Transverse colon (tissue), 4 donors: ENCODE measurements around the gene KLHDC2. TPM values are rescaled to one million over a fixed set of nuclear protein-coding genes. Genes with fewer than 3 reads are reported as not detected.
"Not testable (repeated sequence)": the region's sequence is repeated elsewhere in the genome, so short reads cannot be mapped to it uniquely, and the experiment has no call there.

ENCODE experiments used
- DNase-seq: peaks from one replicate; pipeline ENCODE4 v3.0.0-alpha.2; 2019
- H3K27ac ChIP-seq, 4 donors: fragments of 200-600 bp; sonication (generic); 2 replicates each; pipeline ENCODE4 v1.5.1; 2016 to 2018; ENCODE audit warnings: inconsistent platforms in 4 of 4
- H3K27me3 ChIP-seq: fragments of 200-600 bp; sonication (generic); 2 replicates; pipeline ENCODE4 v1.5.1; 2017; ENCODE audit warnings: inconsistent platforms
- H3K36me3 ChIP-seq, 4 donors: fragments of 200-600 bp; sonication (generic); 2 replicates each; pipeline ENCODE4 v1.5.1; 2017 to 2019; ENCODE audit warnings: inconsistent platforms in 4 of 4
- H3K4me1 ChIP-seq, 4 donors: fragments of 200-600 bp; sonication (generic); 2 replicates each; pipeline ENCODE4 v1.5.1; 2017 to 2020; ENCODE audit warnings: inconsistent platforms in 4 of 4
- H3K4me3 ChIP-seq, 4 donors: fragments of 200-600 bp; sonication (generic); 1 replicate in 1 of 4; 2 replicates in 3 of 4; pipeline versions ENCODE4 v1.5.1 to v1.6.1; 2017 to 2019; ENCODE audit warnings: inconsistent platforms in 4 of 4
- H3K9me3 ChIP-seq, 2 donors: fragments of 200-600 bp; sonication (generic); 2 replicates each; pipeline ENCODE4 v1.5.1; 2017 to 2019; ENCODE audit warnings: inconsistent platforms in 2 of 2
- EP300 ChIP-seq: sonication (generic); formaldehyde crosslinking; IDR thresholded peaks from one replicate; pipeline ENCODE4 v1.6.1; 2017; ENCODE audit warnings: antibody characterized with exemption, low read depth
- POLR2A ChIP-seq: fragments of 450-650 bp; IDR thresholded peaks from one replicate; pipeline ENCODE4 v1.6.1; 2016; ENCODE audit warnings: antibody characterized with exemption, mild to moderate bottlenecking, moderate library complexity
- POLR2AphosphoS5 ChIP-seq, 3 donors: sonication (generic); formaldehyde crosslinking; IDR thresholded peaks; one replicate each; pipeline ENCODE4 v1.6.1; 2016; ENCODE audit warnings: antibody characterized with exemption in 3 of 3
- WGBS, 2 donors: methylation state at CpG; one replicate each; pipeline ENCODE4 v1.1.5; 2018; ENCODE audit warnings: low coverage in 1 of 2; 5-methylcytosine and 5-hydroxymethylcytosine counted together
- in situ Hi-C, 4 donors: fragments of 200-750 bp; cut with MboI; loops; one replicate each; pipeline versions ENCODE4 v1.15.0 to v1.15.1; 2017; ENCODE audit warnings: low sequenced_read_pairs in 3 of 4, low pct_ligation_motif_present in 1 of 4, low pct_unique_long_range_greater_than_20kb in 1 of 4
- intact Hi-C: fragments of 100-400 bp; cut with DNase I; formaldehyde crosslinking; loops from one replicate; pipeline ENCODE4 v1.15.1; 2023; ENCODE audit warnings: low total_unique reads
- total RNA-seq, 4 donors: library from RNA; depleted of rRNA; stranded (reverse); fragments of >200 nt; gene quantifications; one replicate each; pipeline ENCODE4 v1.1.0, GENCODE V29; 2016
- TF ChIP-seq, protein P1 (sequence below), 5 experiments: fragments of 200-600 bp in 3 of 5; fragments of 450-650 bp in 2 of 5; sonication (generic) in 3 of 5; IDR thresholded peaks; 1 replicate in 2 of 5; 2 replicates in 3 of 5; pipeline ENCODE4 v1.5.1; 2016 to 2017; ENCODE audit warnings: antibody characterized with exemption in 5 of 5, inconsistent platforms in 3 of 5, mild to moderate bottlenecking in 2 of 5, moderate library complexity in 1 of 5

KLHDC2 gene
- total RNA-seq, 4 donors from 2014 or later, result 88.6 to 113 (median 109) TPM

DNA sequence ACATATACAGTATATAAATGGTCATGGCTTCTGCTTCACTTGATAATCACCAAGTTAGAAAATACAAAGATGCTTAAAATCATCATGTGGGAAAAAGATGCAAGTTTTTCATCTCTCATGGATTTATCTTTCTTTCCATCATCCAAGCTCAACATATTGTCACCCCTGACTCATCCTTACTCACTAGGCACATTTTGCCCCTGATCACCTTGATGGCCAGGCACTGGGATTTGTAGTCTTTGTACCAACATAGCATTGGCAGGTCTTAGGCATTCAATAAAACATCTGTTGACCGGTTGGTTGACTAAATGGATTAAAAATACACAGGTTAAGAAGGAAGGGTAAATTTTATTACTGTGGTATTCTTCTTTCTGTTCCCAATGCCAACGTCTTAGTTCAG is 28.1 kb downstream of the KLHDC2 start:
- H3K27me3 ChIP-seq, result no peaks in the 10 kb centered on the region
- intact Hi-C loops, result no loop called here
- TF ChIP-seq POLR2A (no peak), EP300 (no peak), POLR2AphosphoS5 (IDR thresholded peaks at IDR 0.05) (no peak)
- TF ChIP-seq, protein P1, sequence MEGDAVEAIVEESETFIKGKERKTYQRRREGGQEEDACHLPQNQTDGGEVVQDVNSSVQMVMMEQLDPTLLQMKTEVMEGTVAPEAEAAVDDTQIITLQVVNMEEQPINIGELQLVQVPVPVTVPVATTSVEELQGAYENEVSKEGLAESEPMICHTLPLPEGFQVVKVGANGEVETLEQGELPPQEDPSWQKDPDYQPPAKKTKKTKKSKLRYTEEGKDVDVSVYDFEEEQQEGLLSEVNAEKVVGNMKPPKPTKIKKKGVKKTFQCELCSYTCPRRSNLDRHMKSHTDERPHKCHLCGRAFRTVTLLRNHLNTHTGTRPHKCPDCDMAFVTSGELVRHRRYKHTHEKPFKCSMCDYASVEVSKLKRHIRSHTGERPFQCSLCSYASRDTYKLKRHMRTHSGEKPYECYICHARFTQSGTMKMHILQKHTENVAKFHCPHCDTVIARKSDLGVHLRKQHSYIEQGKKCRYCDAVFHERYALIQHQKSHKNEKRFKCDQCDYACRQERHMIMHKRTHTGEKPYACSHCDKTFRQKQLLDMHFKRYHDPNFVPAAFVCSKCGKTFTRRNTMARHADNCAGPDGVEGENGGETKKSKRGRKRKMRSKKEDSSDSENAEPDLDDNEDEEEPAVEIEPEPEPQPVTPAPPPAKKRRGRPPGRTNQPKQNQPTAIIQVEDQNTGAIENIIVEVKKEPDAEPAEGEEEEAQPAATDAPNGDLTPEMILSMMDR (IDR thresholded peaks at IDR 0.05), result no peak

DNA sequence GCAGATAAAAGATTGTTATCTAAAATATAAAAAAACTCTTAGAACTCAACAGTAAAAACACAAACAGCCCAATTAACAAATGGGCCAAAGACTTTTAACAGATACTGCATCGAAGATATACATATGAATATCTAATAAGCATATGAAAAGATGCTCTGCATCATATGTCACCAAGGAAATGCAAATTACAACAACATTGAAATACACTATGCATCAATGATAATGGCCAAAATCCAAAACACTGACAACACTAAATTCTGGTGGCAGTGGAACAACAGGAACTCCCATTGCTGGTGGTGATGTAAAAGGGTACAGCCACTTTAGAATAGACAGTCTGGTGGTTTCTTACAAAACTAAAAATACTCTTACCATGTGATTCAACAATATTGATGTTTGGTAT is 40.8 kb downstream of the KLHDC2 start:
- Histone ChIP-seq H3K9me3 (no peaks in the 10 kb centered on the region), H3K36me3 (peaks cover 0 to 87% (median 32%) of the 10 kb centered on the region in 4 donors), H3K4me1 (no peaks in the 10 kb centered on the region), H3K27ac (no peak overlapping the region), H3K4me3 (no peak overlapping the region), H3K27me3 (no peaks in the 10 kb centered on the region)
- no peak for TF ChIP-seq EP300
- TF ChIP-seq POLR2A, result no peak
- DNase-seq, result no peak
- 0% methylated on average over 1 of the region's 1 CpG for WGBS, 2 donors
- intact Hi-C loops (no loop called here), in situ Hi-C loops (no loop called here)

More for the DNA sequence above, 28.1 kb downstream of the KLHDC2 start:
- WGBS, 2 donors, result 92 to 100% methylated on average over 2 of the region's 2 CpGs
- DNase-seq, result no peak
- Histone ChIP-seq H3K36me3 (peaks cover 0 to 76% (median 32%) of the 10 kb centered on the region in 4 donors), H3K27ac (no peak overlapping the region), H3K4me1 (no peaks in the 10 kb centered on the region), H3K4me3 (no peak overlapping the region), H3K9me3 (no peaks in the 10 kb centered on the region)
- in situ Hi-C loops, result no loop called here

DNA sequence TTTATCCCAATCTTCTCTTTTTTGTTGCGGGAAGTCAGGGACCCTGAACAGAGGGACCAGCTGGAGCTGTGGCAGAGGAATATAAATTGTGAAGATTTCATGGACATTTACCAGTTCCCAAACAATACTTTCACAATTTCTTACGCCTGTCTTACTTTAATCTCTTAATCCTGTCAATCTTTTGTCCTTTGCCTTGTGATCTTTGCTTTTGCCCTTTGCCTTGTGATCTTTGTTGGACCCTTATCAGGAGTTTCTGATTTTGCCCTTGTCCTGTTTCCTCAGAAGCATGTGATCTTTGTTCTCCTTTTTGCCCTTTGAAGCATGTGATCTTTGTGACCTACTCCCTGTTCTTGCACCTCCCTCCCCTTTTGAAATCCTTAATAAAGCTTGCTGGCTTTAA is 48.2 kb downstream of the KLHDC2 start:
- H3K4me1 ChIP-seq, H3K4me3 ChIP-seq, H3K27ac ChIP-seq, in situ Hi-C loops, H3K9me3 ChIP-seq, H3K27me3 ChIP-seq, DNase-seq, intact Hi-C loops: not testable (repeated sequence)
- peaks cover 0 to 85% (median 37%) of the 10 kb centered on the region in 4 donors for H3K36me3 ChIP-seq
- 97 to 100% methylated on average over 2 of the region's 2 CpGs for WGBS, 2 donors

DNA sequence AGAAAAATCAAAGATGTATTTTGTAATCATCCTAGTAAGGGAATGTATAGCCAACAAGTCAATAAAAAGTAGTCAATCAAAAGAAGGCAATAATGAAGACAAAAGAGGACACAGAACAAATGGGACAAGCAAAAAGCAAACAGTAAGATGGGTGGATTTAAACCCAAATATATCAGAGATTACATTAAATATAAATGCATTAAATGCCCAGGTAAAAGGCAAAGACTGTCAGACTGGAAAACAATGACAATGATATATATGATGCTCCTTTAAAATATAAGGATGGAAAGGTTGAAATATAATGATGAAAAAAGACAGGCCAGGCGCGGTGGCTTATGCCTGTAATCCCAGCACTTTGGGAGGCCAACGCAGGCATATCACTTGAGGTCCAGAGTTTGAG is 48.9 kb downstream of the KLHDC2 start:
- Histone ChIP-seq H3K4me3 (no peak overlapping the region), H3K36me3 (peaks cover 0 to 77% (median 35%) of the 10 kb centered on the region in 4 donors), H3K4me1 (no peaks in the 10 kb centered on the region), H3K9me3 (peaks cover 0 to 6% of the 10 kb centered on the region in 2 donors), H3K27ac (no peak overlapping the region), H3K27me3 (no peaks in the 10 kb centered on the region)
- no peak for DNase-seq
- intact Hi-C loops, result no loop called here
- in situ Hi-C loops, result no loop called here
- TF ChIP-seq POLR2A, result no peak
- WGBS, 2 donors, result 95 to 97% methylated on average over 3 of the region's 3 CpGs

DNA sequence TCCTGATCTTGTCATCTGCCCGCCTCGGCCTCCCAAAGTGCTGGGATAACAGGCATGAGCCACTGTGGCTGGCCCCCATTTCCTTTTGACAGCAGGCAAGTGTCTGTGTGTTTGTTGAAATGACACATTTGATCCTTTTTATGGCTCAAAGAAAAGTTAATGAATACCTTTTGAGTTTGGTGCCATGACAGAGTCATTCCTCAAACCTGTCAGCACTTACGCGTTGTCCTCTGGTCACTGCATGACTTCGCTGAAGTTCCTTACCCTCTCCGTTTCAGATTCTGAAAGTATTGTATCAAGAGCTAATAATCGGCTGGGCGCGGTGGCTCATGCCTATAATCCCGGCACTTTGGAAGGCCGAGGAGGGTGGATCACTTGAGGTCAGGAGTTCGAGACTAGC is 52.2 kb downstream of the KLHDC2 start:
- TF ChIP-seq, protein P1 (IDR thresholded peaks at IDR 0.05), result no peak
- no peak for TF ChIP-seq EP300
- no peak for TF ChIP-seq POLR2AphosphoS5 (IDR thresholded peaks at IDR 0.05)
- no peak for TF ChIP-seq POLR2A
- H3K27ac ChIP-seq, result no peak overlapping the region
- no peaks in the 10 kb centered on the region for H3K4me1 ChIP-seq
- WGBS, 2 donors, result 91 to 97% methylated on average over 10 to 12 of the region's 12 CpGs
- peaks cover 0 to 73% (median 33%) of the 10 kb centered on the region in 4 donors for H3K36me3 ChIP-seq
- DNase-seq, result no peak
- in situ Hi-C loops, result no loop called here
- H3K9me3 ChIP-seq, result peaks cover 0 to 6% of the 10 kb centered on the region in 2 donors
- H3K4me3 ChIP-seq, result no peak overlapping the region
- intact Hi-C loops, result no loop called here
- H3K27me3 ChIP-seq, result no peaks in the 10 kb centered on the region

DNA sequence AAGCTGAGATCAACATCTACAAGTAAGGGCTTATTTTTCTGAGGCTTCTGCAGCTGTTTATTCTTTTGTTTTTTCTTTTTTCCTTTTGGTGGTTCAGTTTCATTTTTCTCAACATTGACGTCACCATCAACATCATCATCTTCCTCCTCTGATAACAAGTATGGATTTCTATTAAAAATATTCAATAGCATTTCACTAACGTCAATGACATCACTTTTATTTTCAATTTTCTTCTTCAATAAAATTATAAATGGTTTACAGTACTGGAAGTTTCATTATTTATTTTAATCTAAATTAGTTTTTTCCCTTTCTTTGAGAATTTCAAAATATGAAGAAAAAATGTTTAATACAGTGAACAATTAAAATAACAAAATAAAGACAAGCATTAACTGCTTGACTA is 60.7 kb downstream of the KLHDC2 start:
- DNase-seq, result no peak
- TF ChIP-seq, protein P1 (IDR thresholded peaks at IDR 0.05), result no peak
- 88 to 95% methylated on average over 2 of the region's 2 CpGs for WGBS, 2 donors
- Histone ChIP-seq H3K27me3 (no peaks in the 10 kb centered on the region), H3K27ac (no peak overlapping the region), H3K4me3 (no peak overlapping the region), H3K4me1 (no peaks in the 10 kb centered on the region), H3K9me3 (no peaks in the 10 kb centered on the region), H3K36me3 (peaks cover 0 to 97% (median 44%) of the 10 kb centered on the region in 4 donors)
- intact Hi-C loops (no loop called here), in situ Hi-C loops (loop anchor here in 1 of 4 donors (25.0 kb wide), 1 partner anchor 191 kb away; the partner anchor contains the start of gene DNAAF2)
